SH-SY5Y (cell line): ENCODE data around the gene UBA1.

Experiments used
- GATA2 ChIP-seq: IDR thresholded peaks from 2 replicates; pipeline ENCODE4 v1.6.1; 2011; ENCODE audit warnings: mild to moderate bottlenecking, low read depth, low read length
- GATA3 ChIP-seq: IDR thresholded peaks from 2 replicates; pipeline ENCODE4 v1.6.1; 2011; ENCODE audit warnings: low read depth, mild to moderate bottlenecking, low read length, moderate library complexity

GRCh38 chrX:47169273-47169672, 24.4 kb upstream of the UBA1 start:
- TF ChIP-seq GATA2 (no peak), GATA3 (no peak)
